ENCODE measurements around the gene MTR.

MTR gene

GRCh38 chr1:236865818-236866155 is 70.7 kb downstream of the MTR start:
- TF ChIP-seq CTBP1 (IDR thresholded peaks at IDR 0.05; ENCODE audit: borderline replicate concordance): no peak
- TF ChIP-seq ELF4 (IDR thresholded peaks at IDR 0.05): no peak
- TF ChIP-seq FOXA1 (IDR thresholded peaks at IDR 0.05): no peak
- TF ChIP-seq PKNOX1 (IDR thresholded peaks at IDR 0.05): no peak
- TF ChIP-seq BHLHE40 (IDR thresholded peaks at IDR 0.05; ENCODE audit: borderline replicate concordance): no peak
- no peak for TF ChIP-seq TARDBP (IDR thresholded peaks at IDR 0.05)
- TF ChIP-seq NFRKB (IDR thresholded peaks at IDR 0.05): no peak
- no peak for TF ChIP-seq SUZ12 (IDR thresholded peaks at IDR 0.05)
- no peak for TF ChIP-seq FOXM1 (IDR thresholded peaks at IDR 0.05; ENCODE audit: borderline replicate concordance)
- no peak for TF ChIP-seq SP1 (IDR thresholded peaks at IDR 0.05)
- no peak for TF ChIP-seq L3MBTL2 (conservative IDR thresholded peaks at IDR 0.05)
- CTCF ChIA-PET: no interaction called here
- DNase-seq (ENCODE audit: extremely low spot score): no peak
- POLR2A ChIA-PET: no interaction called here

- TF ChIP-seq TARDBP (IDR thresholded peaks at IDR 0.05) (no peak), FOXM1 (IDR thresholded peaks at IDR 0.05; ENCODE audit: borderline replicate concordance) (no peak), NFRKB (IDR thresholded peaks at IDR 0.05) (no peak), ZNF384 (IDR thresholded peaks at IDR 0.05) (no peak), ELF4 (IDR thresholded peaks at IDR 0.05) (no peak), BHLHE40 (IDR thresholded peaks at IDR 0.05; ENCODE audit: borderline replicate concordance) (no peak), L3MBTL2 (conservative IDR thresholded peaks at IDR 0.05) (no peak), CTBP1 (IDR thresholded peaks at IDR 0.05; ENCODE audit: borderline replicate concordance) (no peak), FOXA1 (IDR thresholded peaks at IDR 0.05) (no peak), PKNOX1 (IDR thresholded peaks at IDR 0.05) (no peak), ARNT (IDR thresholded peaks at IDR 0.05) (no peak), SUZ12 (IDR thresholded peaks at IDR 0.05) (no peak)
- POLR2A ChIA-PET: no interaction called here
- DNase-seq (ENCODE audit: extremely low spot score): peak; percentile 75
- CTCF ChIA-PET: interaction anchor here (0.6 to 0.7 kb wide), 2 partner anchors 260 to 385 kb away, joined by 3 read pairs; no protein-coding TSS in a partner anchor
These were observed 73.8 kb downstream of the MTR start for GRCh38 chr1:236868625-236869467.

- TF ChIP-seq FOXM1 (IDR thresholded peaks at IDR 0.05; ENCODE audit: borderline replicate concordance) (no peak), FOXK2 (IDR thresholded peaks at IDR 0.05) (no peak), SP1 (IDR thresholded peaks at IDR 0.05) (no peak), HDGF (IDR thresholded peaks at IDR 0.05; ENCODE audit: borderline replicate concordance) (no peak), FOXA1 (IDR thresholded peaks at IDR 0.05) (no peak), L3MBTL2 (conservative IDR thresholded peaks at IDR 0.05) (no peak), ELF4 (IDR thresholded peaks at IDR 0.05) (no peak), ZNF384 (IDR thresholded peaks at IDR 0.05) (no peak), TARDBP (IDR thresholded peaks at IDR 0.05) (no peak), CTBP1 (IDR thresholded peaks at IDR 0.05; ENCODE audit: borderline replicate concordance) (no peak), SUZ12 (IDR thresholded peaks at IDR 0.05) (no peak), LEF1 (IDR thresholded peaks at IDR 0.05; ENCODE audit: borderline replicate concordance) (no peak), PKNOX1 (IDR thresholded peaks at IDR 0.05) (no peak), ARNT (IDR thresholded peaks at IDR 0.05) (no peak), NFRKB (IDR thresholded peaks at IDR 0.05) (no peak), BHLHE40 (IDR thresholded peaks at IDR 0.05; ENCODE audit: borderline replicate concordance) (no peak)
- POLR2A ChIA-PET: no interaction called here
- DNase-seq (ENCODE audit: extremely low spot score): no peak
- CTCF ChIA-PET: no interaction called here
These were observed 74.8 kb downstream of the MTR start for GRCh38 chr1:236869911-236870310.

GRCh38 chr1:236870721-236871120 is 75.6 kb downstream of the MTR start:
- TF ChIP-seq HDGF (IDR thresholded peaks at IDR 0.05; ENCODE audit: borderline replicate concordance) (no peak), CTBP1 (IDR thresholded peaks at IDR 0.05; ENCODE audit: borderline replicate concordance) (no peak), FOXK2 (IDR thresholded peaks at IDR 0.05) (no peak), ELF4 (IDR thresholded peaks at IDR 0.05) (no peak), ZNF384 (IDR thresholded peaks at IDR 0.05) (no peak)
- POLR2A ChIA-PET: no interaction called here
- DNase-seq (ENCODE audit: extremely low spot score): no peak
- CTCF ChIA-PET: no interaction called here

GRCh38 chr1:236872075-236872666 is 77.1 kb downstream of the MTR start:
- CTCF ChIA-PET: no interaction called here
- TF ChIP-seq NFRKB (IDR thresholded peaks at IDR 0.05) (no peak), CTBP1 (IDR thresholded peaks at IDR 0.05; ENCODE audit: borderline replicate concordance) (no peak), FOXA1 (IDR thresholded peaks at IDR 0.05) (no peak), ELF4 (IDR thresholded peaks at IDR 0.05) (no peak), SUZ12 (IDR thresholded peaks at IDR 0.05) (no peak), ZNF384 (IDR thresholded peaks at IDR 0.05) (no peak), FOXK2 (IDR thresholded peaks at IDR 0.05) (no peak), HDGF (IDR thresholded peaks at IDR 0.05; ENCODE audit: borderline replicate concordance) (no peak), FOXM1 (IDR thresholded peaks at IDR 0.05; ENCODE audit: borderline replicate concordance) (no peak), ARNT (IDR thresholded peaks at IDR 0.05) (no peak), PKNOX1 (IDR thresholded peaks at IDR 0.05) (no peak), SP1 (IDR thresholded peaks at IDR 0.05) (no peak)
- POLR2A ChIA-PET: interaction anchor here (0.7 kb wide), 1 partner anchor 52 kb away, joined by 3 read pairs; no protein-coding TSS in a partner anchor
- no peak for DNase-seq (ENCODE audit: extremely low spot score)
